Measurements from ENCODE around the gene SIVA1. TPM values are rescaled to one million over a fixed set of nuclear protein-coding genes. Genes with fewer than 3 reads are reported as not detected.

The SIVA1 gene
- polyA plus RNA-seq, 3 donors, result 102 to 193 (median 156) TPM

DNA sequence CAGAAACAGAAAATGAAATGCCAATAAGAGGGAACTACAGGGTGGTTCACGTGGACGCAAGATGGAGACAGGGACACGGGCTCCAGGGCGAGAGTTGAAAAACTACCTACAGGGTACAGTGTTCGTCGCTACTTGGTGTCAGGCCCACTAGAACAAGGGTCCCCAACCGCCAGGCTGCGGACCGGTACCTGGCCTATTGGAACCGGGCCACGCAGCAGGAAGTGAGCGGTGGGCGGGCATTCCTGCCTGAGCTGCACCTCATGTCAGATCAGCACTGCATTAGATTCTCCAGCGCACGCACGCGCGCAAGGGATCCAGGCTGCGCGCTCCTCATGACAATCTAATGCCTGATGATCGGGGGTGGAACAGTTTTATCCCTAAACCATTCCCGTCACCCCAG, 48.7 kb upstream of the SIVA1 start:
- H3K27me3 Mint-ChIP-seq (ENCODE audit: low read depth in 3 of 3), result no peaks in the 10 kb centered on the region
- H3K4me1 ChIP-seq (ENCODE audit: control insufficient read depth in 1 of 2, insufficient read depth in 2 of 2, low read length in 2 of 2), result no peaks in the 10 kb centered on the region
- no peak overlapping the region for H3K4me3 Mint-ChIP-seq
- WGBS (ENCODE audit: insufficient coverage), result 99% methylated on average over 19 of the region's 22 CpGs
- H3K9ac ChIP-seq (ENCODE audit: insufficient read depth, low read length, poor library complexity, severe bottlenecking), result no peak overlapping the region
- H3K27ac ChIP-seq (ENCODE audit: low read depth in 1 of 2, low read length in 2 of 2), result no peak overlapping the region
- no peak overlapping the region for H3K4me3 ChIP-seq (replicated peaks in 1 of 3; ENCODE audit: low read depth in 2 of 3, low read length in 3 of 3)
- H2AFZ ChIP-seq (ENCODE audit: insufficient read depth, low read depth, low read length, poor library complexity, severe bottlenecking), result no peak overlapping the region
- H3K36me3 Mint-ChIP-seq, result peaks cover 14 to 32% of the 10 kb centered on the region in 2 donors
- no peak for DNase-seq
- H3K36me3 ChIP-seq (replicated peaks in 1 of 2; ENCODE audit: control insufficient read depth in 1 of 2, insufficient read depth in 2 of 2, low read length in 2 of 2), result peaks cover 12 to 30% of the 10 kb centered on the region in 2 donors
- no peak overlapping the region for H3K4me2 ChIP-seq (replicated peaks; ENCODE audit: extremely low read depth, low read length, poor library complexity, severe bottlenecking)
- no peaks in the 10 kb centered on the region for H3K9me3 ChIP-seq (replicated peaks in 1 of 2; ENCODE audit: control insufficient read depth in 1 of 2, insufficient read depth in 1 of 2, low read length in 2 of 2)
- TF ChIP-seq, protein P1, sequence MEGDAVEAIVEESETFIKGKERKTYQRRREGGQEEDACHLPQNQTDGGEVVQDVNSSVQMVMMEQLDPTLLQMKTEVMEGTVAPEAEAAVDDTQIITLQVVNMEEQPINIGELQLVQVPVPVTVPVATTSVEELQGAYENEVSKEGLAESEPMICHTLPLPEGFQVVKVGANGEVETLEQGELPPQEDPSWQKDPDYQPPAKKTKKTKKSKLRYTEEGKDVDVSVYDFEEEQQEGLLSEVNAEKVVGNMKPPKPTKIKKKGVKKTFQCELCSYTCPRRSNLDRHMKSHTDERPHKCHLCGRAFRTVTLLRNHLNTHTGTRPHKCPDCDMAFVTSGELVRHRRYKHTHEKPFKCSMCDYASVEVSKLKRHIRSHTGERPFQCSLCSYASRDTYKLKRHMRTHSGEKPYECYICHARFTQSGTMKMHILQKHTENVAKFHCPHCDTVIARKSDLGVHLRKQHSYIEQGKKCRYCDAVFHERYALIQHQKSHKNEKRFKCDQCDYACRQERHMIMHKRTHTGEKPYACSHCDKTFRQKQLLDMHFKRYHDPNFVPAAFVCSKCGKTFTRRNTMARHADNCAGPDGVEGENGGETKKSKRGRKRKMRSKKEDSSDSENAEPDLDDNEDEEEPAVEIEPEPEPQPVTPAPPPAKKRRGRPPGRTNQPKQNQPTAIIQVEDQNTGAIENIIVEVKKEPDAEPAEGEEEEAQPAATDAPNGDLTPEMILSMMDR (IDR thresholded peaks at IDR 0.05), result no peak
- H3K27me3 ChIP-seq (ENCODE audit: control insufficient read depth in 2 of 2, insufficient read depth in 2 of 2, low read length in 2 of 2), result no peaks in the 10 kb centered on the region
- H4K20me1 ChIP-seq (ENCODE audit: insufficient read depth, low read length), result no peaks in the 10 kb centered on the region
- H3K79me2 ChIP-seq (ENCODE audit: insufficient read depth, low read length), result no peaks in the 10 kb centered on the region
- peaks cover 1% of the 10 kb centered on the region for H3K4me1 Mint-ChIP-seq
- peaks cover 0 to 2% (median 0%) of the 10 kb centered on the region in 7 donors for H3K9me3 Mint-ChIP-seq
- intact Hi-C loops (cut with micrococcal nuclease), result no loop called here
- H3K27ac Mint-ChIP-seq, result no peak overlapping the region

GRCh38 chr14:104705340-104706047, 47.5 kb upstream of the SIVA1 start:
- no peaks in the 10 kb centered on the region for H3K9me3 ChIP-seq (replicated peaks in 1 of 2; ENCODE audit: control insufficient read depth in 1 of 2, insufficient read depth in 1 of 2, low read length in 2 of 2)
- Mint-ChIP-seq H3K27ac (no peak overlapping the region), H3K27me3 (ENCODE audit: low read depth in 3 of 3) (no peaks in the 10 kb centered on the region), H3K4me1 (peaks cover 1% of the 10 kb centered on the region), H3K4me3 (no peak overlapping the region), H3K36me3 (peaks cover 18 to 37% of the 10 kb centered on the region in 2 donors), H3K9me3 (no peaks in the 10 kb centered on the region)
- no peaks in the 10 kb centered on the region for H3K4me1 ChIP-seq (ENCODE audit: control insufficient read depth in 1 of 2, insufficient read depth in 2 of 2, low read length in 2 of 2)
- no peak overlapping the region for H3K4me3 ChIP-seq (replicated peaks in 1 of 3; ENCODE audit: low read depth in 2 of 3, low read length in 3 of 3)
- no peaks in the 10 kb centered on the region for H3K27me3 ChIP-seq (ENCODE audit: control insufficient read depth in 2 of 2, insufficient read depth in 2 of 2, low read length in 2 of 2)
- H4K20me1 ChIP-seq (ENCODE audit: insufficient read depth, low read length), result no peaks in the 10 kb centered on the region
- no peak overlapping the region for H2AFZ ChIP-seq (ENCODE audit: insufficient read depth, low read depth, low read length, poor library complexity, severe bottlenecking)
- H3K27ac ChIP-seq (ENCODE audit: low read depth in 1 of 2, low read length in 2 of 2), result no peak overlapping the region
- H3K9ac ChIP-seq (ENCODE audit: insufficient read depth, low read length, poor library complexity, severe bottlenecking), result no peak overlapping the region
- intact Hi-C loops (cut with micrococcal nuclease), result loop anchor here in 1 of 2 donors (5.0 kb wide), 1 partner anchor 38 kb away; no protein-coding TSS in a partner anchor
- H3K79me2 ChIP-seq (ENCODE audit: insufficient read depth, low read length), result no peaks in the 10 kb centered on the region
- peaks cover 12 to 30% of the 10 kb centered on the region in 2 donors for H3K36me3 ChIP-seq (replicated peaks in 1 of 2; ENCODE audit: control insufficient read depth in 1 of 2, insufficient read depth in 2 of 2, low read length in 2 of 2)
- TF ChIP-seq, protein P1 (IDR thresholded peaks at IDR 0.05), result no peak
- H3K4me2 ChIP-seq (replicated peaks; ENCODE audit: extremely low read depth, low read length, poor library complexity, severe bottlenecking), result no peak overlapping the region
- no peak for DNase-seq
- 92% methylated on average over 17 of the region's 21 CpGs for WGBS (ENCODE audit: insufficient coverage)

All from CD14-positive monocyte (primary cell).